Embryonic facial prominence (tissue), 1 donor: ENCODE results near the gene PLEKHA1.

Source experiments
- DNase-seq: peaks from one replicate; pipeline ENCODE4 v3.0.0-alpha.2; 2016; ENCODE audit errors: extremely low spot score

PLEKHA1 gene

GRCh38 chr10:122346326-122346950 lies 28.1 kb upstream of the PLEKHA1 start:
- no peak for DNase-seq

GRCh38 chr10:122347170-122347841 lies 27.2 kb upstream of the PLEKHA1 start:
- no peak for DNase-seq

- DNase-seq = no peak
Observed at GRCh38 chr10:122348512-122348911, 26.0 kb upstream of the PLEKHA1 start.

GRCh38 chr10:122348935-122349361 lies 25.6 kb upstream of the PLEKHA1 start:
- no peak for DNase-seq

- DNase-seq = no peak
Observed at GRCh38 chr10:122349758-122350369, 24.6 kb upstream of the PLEKHA1 start.

GRCh38 chr10:122350893-122351292 lies 23.6 kb upstream of the PLEKHA1 start:
- no peak for DNase-seq

GRCh38 chr10:122352817-122353525 lies 21.5 kb upstream of the PLEKHA1 start:
- no peak for DNase-seq

GRCh38 chr10:122354383-122354782 lies 20.1 kb upstream of the PLEKHA1 start:
- DNase-seq = no peak

GRCh38 chr10:122357685-122358084 lies 16.8 kb upstream of the PLEKHA1 start:
- no peak for DNase-seq

GRCh38 chr10:122359621-122360020 lies 14.9 kb upstream of the PLEKHA1 start:
- no peak for DNase-seq

- no peak for DNase-seq
Observed at GRCh38 chr10:122361046-122361445, 13.5 kb upstream of the PLEKHA1 start.

- DNase-seq = no peak
Observed at GRCh38 chr10:122362031-122362592, 12.4 kb upstream of the PLEKHA1 start.

GRCh38 chr10:122362621-122363020 lies 11.9 kb upstream of the PLEKHA1 start:
- no peak for DNase-seq

- no peak for DNase-seq
Observed at GRCh38 chr10:122363311-122363710, 11.2 kb upstream of the PLEKHA1 start.

GRCh38 chr10:122363722-122364463 lies 10.6 kb upstream of the PLEKHA1 start:
- no peak for DNase-seq

GRCh38 chr10:122368502-122369254 lies 5.8 kb upstream of the PLEKHA1 start:
- DNase-seq = no peak

GRCh38 chr10:122373108-122373507 lies 1.4 kb upstream of the PLEKHA1 start:
- DNase-seq = no peak

- peak; percentile 17 for DNase-seq
Observed at GRCh38 chr10:122373721-122374120, 787 bp upstream of the PLEKHA1 start.

- no peak for DNase-seq
Observed at GRCh38 chr10:122374859-122375678, 561 bp downstream of the PLEKHA1 start.

GRCh38 chr10:122375679-122376160 lies 1.2 kb downstream of the PLEKHA1 start:
- no peak for DNase-seq
